Spleen (tissue), 11 donors: ENCODE data around the gene TMTC2. TPM values are rescaled to one million over a fixed set of nuclear protein-coding genes. Genes with fewer than 3 reads are reported as not detected.

Experiments used
- DNase-seq: peaks from one replicate; pipeline ENCODE4 v3.0.0-alpha.2; 2020
- H3K27ac ChIP-seq, 8 donors: fragments of 200-600 bp; sonication (generic) in 7 of 8; 1 replicate in 4 of 8; 2 replicates in 4 of 8; pipeline versions ENCODE4 v1.5.0 to v1.8.0; 2016 to 2021; ENCODE audit warnings: inconsistent platforms in 4 of 8, mild to moderate bottlenecking in 4 of 8, moderate library complexity in 1 of 8
- H3K27me3 ChIP-seq, 7 donors: fragments of 200-600 bp; sonication (generic) in 6 of 7; replicated peaks in 1 of 7; 1 replicate in 4 of 7; 2 replicates in 3 of 7; pipeline versions ENCODE4 v1.5.0 to v1.8.0; 2016 to 2021; ENCODE audit warnings: inconsistent platforms in 3 of 7, mild to moderate bottlenecking in 1 of 7
- H3K36me3 ChIP-seq, 6 donors: fragments of 200-600 bp; sonication (generic) in 5 of 6; 1 replicate in 4 of 6; 2 replicates in 2 of 6; pipeline versions ENCODE4 v1.5.0 to v1.8.0; 2016 to 2021; ENCODE audit warnings: inconsistent platforms in 2 of 6
- H3K4me1 ChIP-seq, 6 donors: fragments of 200-600 bp; sonication (generic) in 5 of 6; 1 replicate in 3 of 6; 2 replicates in 3 of 6; pipeline versions ENCODE4 v1.5.0 to v1.8.0; 2016 to 2021; ENCODE audit warnings: inconsistent platforms in 3 of 6
- H3K4me3 ChIP-seq, 8 donors: fragments of 200-600 bp; sonication (generic) in 7 of 8; 1 replicate in 4 of 8; 2 replicates in 4 of 8; pipeline versions ENCODE4 v1.5.0 to v1.8.0; 2016 to 2021; ENCODE audit warnings: inconsistent platforms in 4 of 8, mild to moderate bottlenecking in 4 of 8, moderate library complexity in 2 of 8
- H3K9me3 ChIP-seq, 8 donors: fragments of 200-600 bp; sonication (generic) in 7 of 8; 1 replicate in 4 of 8; 2 replicates in 4 of 8; pipeline versions ENCODE4 v1.5.0 to v1.8.0; 2016 to 2021; ENCODE audit warnings: inconsistent platforms in 4 of 8
- CTCF ChIP-seq, 11 experiments: fragments of 200-600 bp in 7 of 11; fragments of 450-650 bp in 4 of 11; sonication (generic) in 4 of 11; IDR thresholded peaks in 8 of 11; conservative IDR thresholded peaks in 3 of 11; 1 replicate in 7 of 11; 2 replicates in 4 of 11; pipeline versions ENCODE4 v1.4.0 to v1.8.0; 2016 to 2021; ENCODE audit warnings: antibody characterized with exemption in 11 of 11, inconsistent platforms in 4 of 11, mild to moderate bottlenecking in 1 of 11
- POLR2A ChIP-seq, 3 donors: fragments of 450-650 bp; IDR thresholded peaks; one replicate each; pipeline ENCODE4 v1.5.1; 2017; ENCODE audit warnings: antibody characterized with exemption in 3 of 3, mild to moderate bottlenecking in 1 of 3
- POLR2AphosphoS5 ChIP-seq, 3 donors: sonication (generic); formaldehyde crosslinking; IDR thresholded peaks; one replicate each; pipeline ENCODE4 v1.5.1; 2017; ENCODE audit warnings: antibody characterized with exemption in 3 of 3
- WGBS, 5 donors: extraction: QIAGEN DNeasy Blood & Tissue Kit in 3 of 5; methylation state at CpG; one replicate each; pipeline versions ENCODE4 v1.1.5 to v1.1.7; 2013 to 2018; 5-methylcytosine and 5-hydroxymethylcytosine counted together
- intact Hi-C: fragments of 100-400 bp; cut with DNase I; formaldehyde crosslinking; loops from one replicate; pipeline ENCODE4 v1.15.0; 2023; ENCODE audit warnings: low total_unique reads
- polyA plus RNA-seq, 3 donors: library from polyadenylated mRNA; stranded (reverse); fragments of 200-250 nt; gene quantifications; one replicate each; pipeline ENCODE4 v1.2.1, GENCODE V29; 2013
- total RNA-seq, 7 donors: library from RNA; depleted of rRNA in 3 of 7; stranded (reverse); fragments of >200 nt in 3 of 7; fragmentation: NEBNext Ultra II Directional in 4 of 7; extraction: Animal tissue kit (Norgen Biotek cat#: 25700) in 4 of 7; gene quantifications; one replicate each; pipeline versions ENCODE4 v1.1.0 to v1.2.1, GENCODE V29; 2016 to 2021
- donor health status: healthy with polysubstance abuse.
- donor health status: DM: no; HTN: no; CAD: no; lungs with moderate emphysema.
- donor health status: DM: no; HTN: no; CAD: no.
- donor health status: Bipolar disorder and iron deficiency.
- donor health status: healthy.
- donor health status: DM: no; HTN: no; CAD: no.
- donor health status: DM: yes; HTN: yes; CAD: no.

Gene TMTC2
- total and polyA plus RNA-seq, 10 donors = 0.74 to 8.5 (median 4.0) TPM

DNA sequence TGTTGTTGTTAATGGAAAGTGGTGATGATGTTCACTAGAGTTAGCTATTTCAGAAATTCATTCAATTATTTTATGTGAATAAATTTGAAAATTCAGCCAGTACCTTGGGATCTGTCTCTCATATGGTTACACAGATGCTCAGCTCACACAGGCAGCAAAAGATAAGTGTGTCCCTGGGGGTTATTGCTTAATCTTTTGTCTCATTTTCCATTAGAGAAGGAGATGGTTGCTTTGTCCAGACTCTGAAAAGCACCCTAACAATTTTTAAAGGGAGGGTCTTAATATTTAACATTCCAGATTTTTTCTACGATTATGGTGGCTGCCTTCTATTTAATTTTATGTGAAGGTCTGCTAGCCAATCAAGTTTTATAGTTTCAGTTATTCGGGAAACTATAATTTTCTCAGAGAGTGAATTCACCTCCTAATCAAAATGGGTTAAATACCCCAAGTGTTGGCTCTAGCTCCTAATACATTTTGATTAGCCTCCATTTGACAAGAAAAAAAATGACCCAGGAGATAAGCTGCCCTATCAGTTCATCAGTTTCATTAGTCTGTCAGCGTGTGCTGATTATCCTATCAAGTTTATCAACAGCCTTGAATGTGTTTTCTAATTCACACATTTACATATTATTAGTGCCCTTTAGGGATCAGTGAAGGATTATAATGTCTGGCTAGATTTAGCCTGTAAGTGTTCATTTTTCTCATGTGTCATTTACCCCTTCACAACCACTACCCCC, 282.1 kb downstream of the TMTC2 start:
- Histone ChIP-seq H3K9me3 (no peaks in the 10 kb centered on the region), H3K4me1 (peaks cover 0 to 8% (median 0%) of the 10 kb centered on the region in 6 donors), H3K27me3 (no peaks in the 10 kb centered on the region), H3K4me3 (no peak overlapping the region), H3K27ac (no peak overlapping the region), H3K36me3 (no peaks in the 10 kb centered on the region)
- 88 to 94% (median 90%) methylated on average over 3 of the region's 3 CpGs for WGBS, 5 donors
- intact Hi-C loops = no loop called here
- DNase-seq = no peak
- TF ChIP-seq CTCF (IDR thresholded peaks at IDR 0.05 in 8 of 11, conservative IDR thresholded peaks at IDR 0.05 in 3 of 11) = no peak

GRCh38 chr12:82970614-82971013, 283.9 kb downstream of the TMTC2 start:
- intact Hi-C loops = no loop called here
- Histone ChIP-seq H3K27ac (no peak overlapping the region), H3K4me1 (peaks cover 0 to 8% (median 0%) of the 10 kb centered on the region in 6 donors), H3K36me3 (no peaks in the 10 kb centered on the region), H3K27me3 (no peaks in the 10 kb centered on the region), H3K9me3 (no peaks in the 10 kb centered on the region), H3K4me3 (no peak overlapping the region)
- no peak for DNase-seq
- TF ChIP-seq POLR2A (IDR thresholded peaks at IDR 0.05) (no peak), POLR2AphosphoS5 (IDR thresholded peaks at IDR 0.05) (no peak), CTCF (IDR thresholded peaks at IDR 0.05 in 8 of 11, conservative IDR thresholded peaks at IDR 0.05 in 3 of 11) (no peak)
- WGBS, 5 donors = 96 to 100% (median 98%) methylated on average over 3 of the region's 3 CpGs

GRCh38 chr12:82971584-82971983, 284.9 kb downstream of the TMTC2 start:
- TF ChIP-seq POLR2A (IDR thresholded peaks at IDR 0.05) (no peak), CTCF (IDR thresholded peaks at IDR 0.05 in 8 of 11, conservative IDR thresholded peaks at IDR 0.05 in 3 of 11) (no peak), POLR2AphosphoS5 (IDR thresholded peaks at IDR 0.05) (no peak)
- Histone ChIP-seq H3K27me3 (no peaks in the 10 kb centered on the region), H3K4me3 (no peak overlapping the region), H3K4me1 (peaks cover 0 to 3% (median 0%) of the 10 kb centered on the region in 6 donors), H3K36me3 (no peaks in the 10 kb centered on the region), H3K9me3 (no peaks in the 10 kb centered on the region), H3K27ac (no peak overlapping the region)
- DNase-seq = no peak
- intact Hi-C loops = no loop called here
- WGBS, 5 donors = 85 to 92% (median 87%) methylated on average over 4 of the region's 4 CpGs

DNA sequence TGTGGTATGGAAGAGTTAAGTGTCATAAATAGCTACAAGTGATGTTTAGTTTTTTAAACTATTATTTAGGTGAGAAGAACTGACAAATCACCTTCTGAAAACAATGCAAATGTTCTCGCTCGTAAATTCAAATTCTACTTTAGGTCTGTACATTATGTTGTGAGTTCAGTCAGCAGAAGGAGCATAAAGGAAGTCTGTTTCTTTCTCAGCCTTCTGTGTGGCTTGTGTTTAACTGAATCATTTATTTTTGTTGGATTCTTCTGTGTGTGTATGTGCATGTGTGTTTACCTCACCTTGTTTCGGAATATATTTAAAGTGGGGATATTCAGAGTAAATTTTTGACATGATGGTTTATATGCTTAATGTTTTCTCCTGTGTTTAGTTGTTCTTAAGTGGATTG, 285.9 kb downstream of the TMTC2 start:
- H3K4me3 ChIP-seq = no peak overlapping the region
- no peak for TF ChIP-seq CTCF (IDR thresholded peaks at IDR 0.05 in 8 of 11, conservative IDR thresholded peaks at IDR 0.05 in 3 of 11)
- no peak for TF ChIP-seq POLR2AphosphoS5 (IDR thresholded peaks at IDR 0.05)
- TF ChIP-seq POLR2A (IDR thresholded peaks at IDR 0.05) = no peak
- intact Hi-C loops = no loop called here
- no peaks in the 10 kb centered on the region for H3K36me3 ChIP-seq
- no peaks in the 10 kb centered on the region for H3K4me1 ChIP-seq
- WGBS, 5 donors = 88 to 96% (median 93%) methylated on average over 3 of the region's 3 CpGs
- DNase-seq = no peak
- no peaks in the 10 kb centered on the region for H3K9me3 ChIP-seq
- no peak overlapping the region for H3K27ac ChIP-seq
- no peaks in the 10 kb centered on the region for H3K27me3 ChIP-seq
